GM21717 (cell line): ENCODE measurements around the gene BEND7.

Experiments used
- ATAC-seq: cut with Tn5 transposase; IDR thresholded peaks from one replicate; pipeline ENCODE4 v1.9.1; 2021; ENCODE audit warnings: mild to moderate bottlenecking, moderate library complexity; ENCODE audit not compliant: unreplicated experiment

The BEND7 gene

GRCh38 chr10:13525663-13526062 is 3.2 kb downstream of the BEND7 start:
- no peak for ATAC-seq

- ATAC-seq, result no peak
Observed at GRCh38 chr10:13521026-13521425, 7.8 kb downstream of the BEND7 start.

- no peak for ATAC-seq
Observed at GRCh38 chr10:13520194-13520593, 8.6 kb downstream of the BEND7 start.

- no peak for ATAC-seq
Observed at GRCh38 chr10:13518076-13518692, 10.6 kb downstream of the BEND7 start.

- ATAC-seq, result no peak
Observed at GRCh38 chr10:13517675-13518074, 11.1 kb downstream of the BEND7 start.

GRCh38 chr10:13516176-13516575 is 12.6 kb downstream of the BEND7 start:
- no peak for ATAC-seq

- no peak for ATAC-seq
Observed at GRCh38 chr10:13515467-13515866, 13.3 kb downstream of the BEND7 start.

GRCh38 chr10:13514296-13514695 is 14.5 kb downstream of the BEND7 start:
- no peak for ATAC-seq

GRCh38 chr10:13512564-13512963 is 16.2 kb downstream of the BEND7 start:
- ATAC-seq, result no peak

- ATAC-seq, result no peak
Observed at GRCh38 chr10:13511409-13511808, 17.4 kb downstream of the BEND7 start.

- no peak for ATAC-seq
Observed at GRCh38 chr10:13505052-13505680, 23.6 kb downstream of the BEND7 start.

- ATAC-seq, result no peak
Observed at GRCh38 chr10:13503745-13504463, 24.9 kb downstream of the BEND7 start.

GRCh38 chr10:13502380-13502779 is 26.4 kb downstream of the BEND7 start:
- ATAC-seq, result no peak

- ATAC-seq, result no peak
Observed at GRCh38 chr10:13500201-13500600, 28.6 kb downstream of the BEND7 start.

GRCh38 chr10:13499150-13499549 is 29.7 kb downstream of the BEND7 start:
- no peak for ATAC-seq

- ATAC-seq, result no peak
Observed at GRCh38 chr10:13496931-13497330, 31.9 kb downstream of the BEND7 start.

- ATAC-seq, result no peak
Observed at GRCh38 chr10:13496164-13496563, 32.6 kb downstream of the BEND7 start.

GRCh38 chr10:13492493-13493180 is 36.2 kb downstream of the BEND7 start:
- no peak for ATAC-seq

- no peak for ATAC-seq
Observed at GRCh38 chr10:13491747-13492360, 37.0 kb downstream of the BEND7 start.

GRCh38 chr10:13490503-13490902 is 38.3 kb downstream of the BEND7 start:
- ATAC-seq, result no peak

- no peak for ATAC-seq
Observed at GRCh38 chr10:13489035-13489599, 39.7 kb downstream of the BEND7 start.
